Fibroblast of the conjunctiva (primary cell): ENCODE data around the gene SEMA4A.
A peak's percentile ranks its signal among the peaks of the same experiment; 100 is the strongest.
"Not testable (repeated sequence)": the region's sequence is repeated elsewhere in the genome, so short reads cannot be mapped to it uniquely, and the experiment has no call there.

Source experiments
- DNase-seq: peaks from one replicate; pipeline ENCODE4 v3.0.0-alpha.2; 2010; ENCODE audit warnings: low read depth

SEMA4A gene

DNA sequence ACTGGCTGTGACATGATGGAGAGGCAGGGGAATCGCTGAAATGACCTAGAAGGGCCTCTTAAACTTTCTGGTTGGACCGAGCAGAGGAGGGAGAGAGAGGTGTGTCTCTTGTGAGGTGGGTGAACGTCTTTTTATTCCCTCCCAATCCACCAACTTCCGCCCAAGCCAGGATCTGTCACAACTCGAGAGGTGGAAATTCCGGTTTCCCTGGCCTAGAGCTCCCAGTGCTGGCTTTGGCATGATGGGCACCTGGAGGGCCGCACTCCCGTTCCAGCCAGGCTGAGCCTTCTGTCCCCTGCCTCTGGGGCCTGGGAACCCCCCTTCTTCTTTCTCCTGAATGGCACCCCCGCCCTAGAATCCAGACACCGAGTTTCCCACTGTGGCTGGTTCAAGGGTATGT is at the start of gene SEMA4A:
TSS of gene SEMA4A (plus strand) at position 224 of the 400 bp plus-strand sequence. CDS start 994 bp downstream, outside the sequence.
- DNase-seq, result no peak

DNA sequence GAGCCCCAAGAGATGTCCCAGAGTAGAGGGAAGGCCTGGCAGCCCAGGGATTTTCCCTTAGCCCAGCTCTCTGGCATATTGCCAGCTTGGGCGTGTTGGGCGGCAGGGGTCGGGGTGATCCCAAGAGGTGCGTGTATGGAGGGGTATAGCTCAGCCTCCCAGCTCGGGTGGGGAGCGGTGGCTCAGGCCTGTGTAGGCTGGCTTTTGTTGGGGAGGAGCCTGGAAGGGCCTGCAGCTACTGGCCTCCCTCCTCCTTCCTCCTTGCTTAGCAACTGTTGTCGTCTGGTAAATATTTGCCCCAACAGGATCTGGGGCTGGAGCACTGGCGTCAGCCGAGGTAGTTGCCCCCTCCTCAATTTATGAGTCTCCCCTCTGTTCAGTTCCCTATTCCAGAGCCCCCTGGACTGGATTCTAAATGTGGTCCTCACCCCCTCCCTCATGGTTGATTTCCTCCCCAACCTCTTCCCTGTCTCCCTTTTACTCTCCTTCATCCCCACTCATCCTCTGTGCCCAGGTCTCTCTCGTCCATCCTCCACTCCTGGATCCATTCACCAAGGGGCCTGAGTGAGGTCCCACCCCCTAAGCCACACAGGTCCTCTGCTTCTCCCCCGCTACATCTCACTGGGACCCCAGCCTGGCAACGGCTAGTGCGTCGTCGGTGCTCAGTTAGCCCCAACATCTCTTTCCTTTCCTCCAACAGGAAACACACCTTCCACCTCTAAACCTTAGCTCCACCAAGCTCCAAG is 49.1 kb upstream of the SEMA4A start:
- peak; percentile 94 for DNase-seq

DNA sequence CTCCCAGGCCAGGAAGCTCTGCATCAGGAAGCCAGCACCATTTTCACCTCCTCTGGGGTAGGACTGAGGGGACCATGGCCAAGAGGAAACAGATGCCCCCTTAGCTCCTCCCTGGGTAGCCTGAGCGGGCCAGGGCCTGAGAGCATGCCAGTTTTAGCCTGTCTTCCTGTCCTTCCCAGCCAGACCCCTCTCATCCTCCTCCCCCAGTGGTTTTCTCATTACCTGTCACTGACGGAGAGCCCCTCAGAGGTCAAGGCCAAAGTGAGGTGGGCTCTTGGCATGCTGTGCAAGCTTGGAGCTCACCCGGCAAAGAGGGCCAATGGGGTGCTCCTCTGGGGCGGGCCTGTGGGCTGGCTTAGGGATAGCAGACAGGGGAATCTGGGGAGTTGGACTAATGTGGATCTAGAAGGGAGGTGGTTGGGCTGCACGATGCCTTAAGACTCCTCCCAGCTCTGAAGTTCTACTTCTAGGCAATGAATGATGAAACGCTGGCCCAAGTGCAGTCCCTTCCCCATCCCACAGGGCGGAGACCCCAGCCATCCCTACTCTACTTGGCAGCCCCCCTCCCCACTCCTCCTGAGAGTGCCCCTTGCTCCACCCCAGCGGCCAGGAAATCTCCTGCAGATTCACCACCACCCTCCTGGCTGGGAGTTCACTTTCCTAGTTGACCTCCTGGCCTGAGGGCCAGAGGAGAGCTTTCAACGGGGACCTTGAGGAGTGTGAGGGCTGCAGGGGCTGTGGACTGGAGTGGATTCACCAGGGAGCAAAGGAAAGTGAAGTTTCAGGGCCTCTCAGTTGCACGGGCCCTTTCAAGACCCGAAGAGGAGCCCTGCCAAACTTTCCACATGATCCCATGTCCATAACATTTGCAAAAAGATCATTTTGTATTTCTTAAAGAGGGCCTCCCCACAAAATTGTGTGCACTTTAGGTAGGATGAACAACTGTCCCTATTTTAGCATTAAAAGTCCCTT is 48.2 kb upstream of the SEMA4A start:
- peak; percentile 88 for DNase-seq

DNA sequence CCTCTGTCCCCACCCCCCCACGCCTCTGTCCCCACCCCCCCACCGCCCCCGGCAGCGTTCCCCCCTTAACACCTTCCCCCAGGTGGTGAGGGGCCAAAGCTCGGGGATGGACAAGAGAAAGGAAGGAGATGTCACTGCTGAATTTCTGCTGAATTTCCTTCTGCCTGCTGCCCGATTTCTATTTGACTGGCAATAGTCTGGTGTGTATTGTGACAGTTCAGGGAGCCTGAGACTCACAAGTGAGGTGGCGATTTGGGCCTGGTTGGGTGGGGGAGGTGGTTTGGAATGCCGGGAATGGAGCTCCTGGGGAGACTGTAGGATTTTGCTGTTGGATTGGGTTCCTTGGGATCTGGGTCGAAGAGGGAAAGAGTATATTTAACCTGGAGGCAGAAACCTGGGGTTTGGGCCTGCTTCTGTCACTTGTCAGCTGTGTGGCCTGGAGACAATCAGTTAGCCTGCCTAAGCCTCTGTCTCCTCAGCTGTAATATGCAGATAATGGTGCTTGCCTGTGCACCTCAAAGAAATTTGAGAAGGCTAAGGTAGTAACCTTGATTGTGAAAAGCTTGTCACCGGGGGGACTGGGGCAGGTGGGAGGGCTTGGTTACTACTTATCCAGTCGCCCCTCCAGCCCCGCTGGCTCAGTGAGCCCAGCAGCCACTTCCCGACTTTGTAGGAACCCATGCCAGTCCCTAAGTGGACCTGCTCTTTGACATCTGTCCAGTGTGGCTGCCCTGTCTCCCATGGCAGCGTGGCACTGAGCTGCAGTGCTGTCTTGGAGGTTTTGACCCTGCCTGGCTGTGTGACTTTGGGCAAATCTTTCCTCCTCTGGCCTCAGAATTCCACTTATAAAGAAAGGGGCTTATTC is 46.5 kb upstream of the SEMA4A start:
- DNase-seq, result no peak

DNA sequence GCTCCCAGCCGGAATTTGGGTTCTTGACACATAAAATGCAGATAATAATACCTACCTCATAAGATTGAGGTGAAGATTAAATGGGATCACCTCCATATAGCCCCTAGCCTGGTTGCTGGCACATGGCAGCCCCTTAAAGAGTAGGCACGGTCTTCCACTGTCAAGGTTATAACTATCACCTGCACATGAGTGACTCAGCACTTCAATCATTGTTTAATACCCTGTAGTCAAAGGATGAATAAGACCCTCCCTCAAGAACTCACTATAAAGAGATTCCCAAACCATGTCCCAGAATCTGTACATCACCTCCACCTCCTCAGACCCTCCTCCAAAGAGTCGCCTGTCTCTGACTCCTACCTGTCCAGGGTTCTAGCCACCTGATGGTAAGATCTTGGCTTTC is 45.3 kb upstream of the SEMA4A start:
- no peak for DNase-seq

DNA sequence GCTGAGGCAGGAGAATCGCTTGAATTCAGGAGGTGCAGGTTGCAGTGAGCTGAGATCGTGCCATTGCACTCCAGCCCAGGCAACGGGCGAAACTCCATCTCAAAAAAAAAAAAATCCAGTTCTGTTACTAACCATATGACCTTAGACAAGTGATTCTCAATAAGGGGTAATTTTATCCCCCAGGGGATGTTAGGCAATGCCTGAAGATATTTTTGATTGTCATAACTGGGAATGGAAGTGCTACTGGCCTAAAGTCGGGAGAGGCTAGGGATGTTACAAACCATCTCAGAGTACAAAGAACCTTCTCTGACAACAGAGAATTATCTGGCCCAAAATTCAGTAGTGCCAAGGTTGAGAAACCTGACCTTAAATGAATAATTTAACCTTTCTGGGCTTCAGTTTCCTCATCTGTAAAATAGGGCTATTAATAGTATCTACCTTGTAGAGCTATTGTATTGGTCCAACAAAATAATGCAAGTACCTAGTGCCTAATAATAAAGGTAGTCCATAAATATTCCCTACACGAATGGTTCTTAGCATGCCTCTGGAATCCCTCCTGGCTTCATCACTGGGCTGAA is 44.6 kb upstream of the SEMA4A start:
- no peak for DNase-seq

DNA sequence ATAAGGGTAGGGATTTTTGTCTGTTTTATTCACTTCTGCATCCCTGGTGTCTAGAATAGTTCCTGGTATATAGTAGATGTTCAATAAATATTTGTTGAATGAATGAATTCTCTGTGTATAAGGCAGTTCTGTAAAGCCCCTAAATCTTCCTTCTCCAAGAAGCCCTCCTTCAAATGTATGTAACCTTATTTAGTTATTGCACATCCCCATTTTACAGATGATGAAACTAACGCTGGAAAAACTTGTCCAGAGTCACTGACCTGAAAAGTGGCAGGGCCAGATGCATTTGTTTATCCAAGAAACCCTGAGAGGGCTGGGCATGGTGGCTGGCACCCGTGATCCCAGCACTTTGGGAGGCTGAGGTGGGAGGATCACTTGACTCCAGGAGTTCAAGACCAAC is 43.1 kb upstream of the SEMA4A start:
- no peak for DNase-seq

DNA sequence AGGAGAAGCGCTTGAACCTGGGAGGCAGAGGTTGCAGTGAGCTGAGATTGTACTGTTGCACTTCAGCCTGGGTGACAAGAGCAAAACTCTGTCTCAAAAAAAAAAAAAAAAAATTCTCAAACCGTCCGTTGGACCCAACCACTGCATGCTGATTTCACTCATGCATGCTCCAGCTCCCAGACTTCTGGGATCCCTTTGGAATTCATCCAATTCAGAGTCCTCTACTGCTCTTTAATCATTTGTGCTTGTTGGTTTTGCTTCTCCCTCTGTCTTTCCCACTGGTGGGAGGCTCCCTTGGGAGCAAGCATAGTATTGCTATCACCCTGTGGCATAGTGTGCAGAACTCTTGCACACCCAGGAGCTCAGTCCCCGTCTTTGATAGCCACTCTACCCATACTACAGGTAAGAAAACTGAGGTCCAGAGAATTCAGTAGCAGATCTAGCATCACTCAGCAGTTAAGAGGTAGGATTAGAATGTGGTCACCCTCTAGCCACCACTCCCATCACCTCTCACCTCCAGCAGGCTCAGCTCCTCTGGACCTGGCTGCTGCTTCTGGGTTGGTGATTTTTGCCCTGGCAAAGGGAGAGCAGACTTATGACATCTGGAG is 41.9 kb upstream of the SEMA4A start:
- DNase-seq, result no peak

DNA sequence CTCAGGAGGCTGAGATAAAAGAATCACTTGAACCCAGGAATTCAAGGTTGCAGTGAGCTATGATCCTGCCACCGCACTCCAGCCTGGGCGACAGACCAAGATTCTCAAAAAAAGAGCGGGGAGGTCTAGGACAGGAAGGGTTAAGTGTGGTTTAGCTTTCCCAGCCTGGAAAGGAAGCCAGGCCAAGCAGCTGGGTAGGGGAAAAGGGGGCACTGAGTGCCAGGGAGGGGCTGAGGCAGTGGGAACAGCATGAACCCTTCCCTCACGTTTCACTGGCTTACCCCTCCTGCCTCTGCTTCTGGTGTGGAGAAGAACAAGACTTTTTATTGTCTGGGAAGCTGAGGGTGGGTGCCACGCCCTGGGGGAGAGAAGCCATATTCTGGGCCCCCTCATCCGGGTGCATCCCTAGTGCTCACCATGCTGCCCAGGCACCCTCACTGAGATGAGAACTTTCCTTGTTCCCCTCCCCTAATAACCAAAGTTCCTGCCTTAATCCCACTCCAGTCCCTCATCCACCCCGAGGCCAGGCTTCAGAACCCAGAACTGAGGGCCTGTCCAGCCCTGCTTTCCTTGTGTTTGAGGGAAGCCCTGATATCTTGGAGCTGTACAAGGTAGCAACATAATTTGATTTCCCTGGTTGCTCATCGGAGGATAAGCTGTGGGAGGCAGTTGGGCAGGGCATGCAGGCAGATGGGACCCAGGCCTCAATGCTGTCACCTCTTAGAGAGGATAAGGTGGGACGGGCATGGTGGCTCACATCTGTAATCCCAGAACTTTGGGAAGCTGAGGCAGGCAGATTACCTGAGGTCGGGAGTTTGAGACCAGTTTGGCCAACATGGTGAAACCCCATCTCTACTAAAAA is 40.9 kb upstream of the SEMA4A start:
- DNase-seq, result no peak

DNA sequence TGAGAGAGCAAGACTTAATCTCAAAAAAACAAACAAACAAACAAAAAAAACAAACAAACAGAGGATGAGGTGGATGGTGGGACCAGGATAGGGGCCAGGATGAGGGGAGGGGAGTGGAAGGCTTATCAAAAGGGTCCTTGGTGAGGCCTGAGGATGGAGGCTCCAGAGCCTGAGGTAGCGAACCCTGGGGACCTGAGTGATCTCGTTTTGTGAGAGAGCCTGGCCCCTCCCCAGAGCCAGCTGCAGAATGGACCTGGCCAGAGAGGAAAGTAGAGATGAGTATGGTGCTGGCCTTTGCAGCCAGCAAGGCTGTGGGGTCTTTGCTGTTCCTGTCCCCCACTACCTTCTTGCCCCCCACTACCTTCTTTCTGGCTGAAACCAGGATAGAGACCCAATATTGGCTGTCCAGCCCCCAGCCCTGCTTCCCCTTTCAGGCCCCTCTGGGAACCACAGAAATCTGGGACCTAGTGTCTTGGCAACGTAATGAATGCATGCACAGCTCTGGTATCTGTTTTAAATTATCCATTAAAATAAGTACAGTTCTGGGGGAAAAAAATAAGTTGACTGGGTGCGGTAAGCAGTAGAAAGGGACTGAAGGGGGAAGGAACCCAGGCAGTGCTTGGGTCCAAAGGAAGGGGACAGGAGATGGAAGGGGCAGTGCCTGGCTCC is 40.0 kb upstream of the SEMA4A start:
- DNase-seq, result no peak

DNA sequence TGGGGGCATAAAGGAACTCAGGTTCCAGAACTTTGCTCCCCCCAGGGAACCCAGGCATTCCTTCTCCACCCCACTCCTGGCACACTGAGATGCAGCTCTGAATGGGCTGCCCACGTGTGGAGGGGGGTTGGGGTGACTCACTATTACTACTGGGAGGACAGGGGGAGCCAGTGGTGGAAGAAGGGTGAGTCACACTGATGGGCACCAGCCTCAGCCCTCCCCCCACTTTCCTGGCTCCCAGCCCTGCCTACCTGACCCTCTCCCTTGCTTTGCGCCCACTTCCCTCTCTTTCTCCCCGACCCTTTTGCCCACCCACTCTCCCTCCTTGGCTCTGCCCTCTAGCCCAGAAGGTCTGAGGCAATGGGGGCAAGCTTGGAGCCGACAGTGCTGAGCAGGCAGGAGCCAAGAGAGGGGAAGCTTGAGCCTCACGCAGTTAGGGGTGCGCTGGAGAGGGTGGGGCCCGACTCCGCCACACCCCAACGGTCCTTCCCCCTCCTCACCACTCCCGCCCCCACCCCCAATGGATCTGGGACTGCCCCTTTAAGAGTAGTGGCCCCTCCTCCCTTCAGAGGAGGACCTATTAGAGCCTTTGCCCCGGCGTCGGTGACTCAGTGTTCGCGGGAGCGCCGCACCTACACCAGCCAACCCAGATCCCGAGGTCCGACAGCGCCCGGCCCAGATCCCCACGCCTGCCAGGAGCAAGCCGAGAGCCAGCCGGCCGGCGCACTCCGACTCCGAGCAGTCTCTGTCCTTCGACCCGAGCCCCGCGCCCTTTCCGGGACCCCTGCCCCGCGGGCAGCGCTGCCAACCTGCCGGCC is 39.1 kb upstream of the SEMA4A start, which contains the start of gene LMNA:
TSS of gene LMNA (plus strand) at position 611 of the 818 bp plus-strand sequence. CDS start 208 bp downstream, outside the sequence.
- DNase-seq, result peak; percentile 98

DNA sequence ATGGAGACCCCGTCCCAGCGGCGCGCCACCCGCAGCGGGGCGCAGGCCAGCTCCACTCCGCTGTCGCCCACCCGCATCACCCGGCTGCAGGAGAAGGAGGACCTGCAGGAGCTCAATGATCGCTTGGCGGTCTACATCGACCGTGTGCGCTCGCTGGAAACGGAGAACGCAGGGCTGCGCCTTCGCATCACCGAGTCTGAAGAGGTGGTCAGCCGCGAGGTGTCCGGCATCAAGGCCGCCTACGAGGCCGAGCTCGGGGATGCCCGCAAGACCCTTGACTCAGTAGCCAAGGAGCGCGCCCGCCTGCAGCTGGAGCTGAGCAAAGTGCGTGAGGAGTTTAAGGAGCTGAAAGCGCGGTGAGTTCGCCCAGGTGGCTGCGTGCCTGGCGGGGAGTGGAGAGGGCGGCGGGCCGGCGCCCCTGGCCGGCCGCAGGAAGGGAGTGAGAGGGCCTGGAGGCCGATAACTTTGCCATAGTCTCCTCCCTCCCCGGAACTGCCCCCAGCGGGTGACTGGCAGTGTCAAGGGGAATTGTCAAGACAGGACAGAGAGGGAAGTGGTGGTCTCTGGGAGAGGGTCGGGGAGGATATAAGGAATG is 38.4 kb upstream of the SEMA4A start:
- no peak for DNase-seq

DNA sequence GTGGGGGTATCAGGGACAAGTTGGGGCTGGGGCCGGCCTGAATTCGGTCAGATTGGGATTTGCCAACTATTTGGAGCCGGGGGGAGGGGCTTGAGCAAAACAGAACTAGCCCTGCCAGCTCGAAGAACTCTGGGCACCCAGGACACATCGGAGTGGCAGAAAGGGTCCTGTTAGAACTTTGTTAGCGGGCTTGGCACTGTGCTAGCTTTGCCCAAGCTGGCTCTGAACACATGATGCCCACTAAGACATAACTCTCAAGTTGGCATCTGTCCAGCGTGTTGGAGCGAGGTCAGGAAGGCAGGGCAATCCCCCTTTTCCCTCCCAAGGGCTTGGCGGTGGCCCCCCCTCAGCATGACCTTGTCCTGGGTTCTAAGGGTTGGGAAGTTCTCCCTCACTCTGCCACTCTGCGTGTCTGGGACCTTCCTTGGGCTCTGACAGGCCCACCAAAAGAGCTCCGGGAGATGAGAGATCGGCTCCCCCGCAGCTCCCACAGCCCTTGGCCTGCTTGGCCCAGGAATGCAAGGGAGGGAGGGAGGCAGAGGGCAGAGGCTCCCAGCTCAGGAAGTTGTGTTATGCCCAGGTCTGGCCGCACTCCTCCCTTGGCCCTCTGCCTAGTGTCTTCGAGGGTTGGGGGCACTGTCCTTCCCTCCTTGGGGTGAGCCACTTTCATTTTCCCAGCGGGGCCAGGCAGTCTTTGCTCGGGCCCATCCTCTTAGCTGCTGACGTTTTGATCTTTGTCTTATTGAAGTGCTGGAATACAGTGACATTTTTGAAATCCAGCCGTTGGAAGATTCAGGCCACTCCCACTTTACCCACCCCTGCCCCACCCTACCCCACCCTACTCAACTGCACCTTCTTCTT is 37.6 kb upstream of the SEMA4A start:
- no peak for DNase-seq

DNA sequence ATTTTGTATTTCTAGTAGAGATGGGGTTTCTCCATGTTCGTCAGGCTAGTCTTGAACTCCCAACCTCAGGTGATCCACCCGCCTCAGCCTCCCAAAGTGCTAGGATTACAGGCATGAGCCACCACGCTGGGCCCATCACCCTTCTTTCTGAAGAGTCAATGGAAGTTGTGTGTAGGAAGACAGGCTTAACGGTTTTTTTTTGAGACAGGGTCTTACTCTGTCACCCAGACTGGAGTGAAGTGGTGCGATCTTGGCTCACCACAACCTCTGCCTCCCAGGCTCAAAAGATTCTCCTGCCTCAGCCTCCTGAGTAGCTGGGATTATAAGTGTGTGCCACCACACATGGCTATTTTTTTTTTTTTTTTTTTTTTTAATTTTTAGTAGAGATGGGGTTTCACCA is 36.7 kb upstream of the SEMA4A start:
- not testable (repeated sequence) for DNase-seq

DNA sequence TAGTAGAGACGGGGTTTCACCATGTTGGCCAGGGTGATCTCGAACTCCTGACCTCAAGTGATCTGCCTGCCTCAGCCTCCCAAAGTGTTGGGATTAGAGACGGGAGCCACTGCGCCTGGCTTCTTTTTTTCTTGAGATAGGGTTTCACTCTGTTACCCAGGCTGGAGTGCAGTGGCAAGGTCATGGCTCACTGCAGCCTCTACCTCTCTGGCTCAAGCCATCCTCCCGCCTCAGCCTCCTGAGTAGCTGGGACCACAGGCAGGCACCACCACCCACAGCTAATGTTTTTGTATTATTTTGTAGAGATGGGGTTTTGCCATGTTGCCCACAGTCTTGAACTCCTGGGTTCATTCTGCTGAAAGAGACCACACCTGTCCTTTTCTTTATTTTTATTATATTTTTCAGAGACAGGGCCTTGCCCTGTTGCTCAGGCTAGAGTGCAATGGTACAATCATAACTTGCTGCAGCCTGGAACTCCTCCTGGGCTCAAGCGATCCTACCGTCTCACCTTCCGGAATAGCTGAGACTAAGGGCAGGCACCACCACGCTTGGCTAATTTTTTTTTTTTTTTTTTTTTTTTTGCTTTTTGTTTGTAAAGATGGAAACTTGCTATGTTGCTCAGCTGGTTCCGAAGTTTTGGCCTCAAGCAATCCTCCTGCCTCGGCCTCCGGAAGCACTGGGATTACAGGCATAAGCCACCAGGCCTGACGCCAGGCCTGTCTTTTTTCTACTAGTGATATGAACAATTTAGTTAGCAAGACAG is 35.8 kb upstream of the SEMA4A start:
- no peak for DNase-seq

DNA sequence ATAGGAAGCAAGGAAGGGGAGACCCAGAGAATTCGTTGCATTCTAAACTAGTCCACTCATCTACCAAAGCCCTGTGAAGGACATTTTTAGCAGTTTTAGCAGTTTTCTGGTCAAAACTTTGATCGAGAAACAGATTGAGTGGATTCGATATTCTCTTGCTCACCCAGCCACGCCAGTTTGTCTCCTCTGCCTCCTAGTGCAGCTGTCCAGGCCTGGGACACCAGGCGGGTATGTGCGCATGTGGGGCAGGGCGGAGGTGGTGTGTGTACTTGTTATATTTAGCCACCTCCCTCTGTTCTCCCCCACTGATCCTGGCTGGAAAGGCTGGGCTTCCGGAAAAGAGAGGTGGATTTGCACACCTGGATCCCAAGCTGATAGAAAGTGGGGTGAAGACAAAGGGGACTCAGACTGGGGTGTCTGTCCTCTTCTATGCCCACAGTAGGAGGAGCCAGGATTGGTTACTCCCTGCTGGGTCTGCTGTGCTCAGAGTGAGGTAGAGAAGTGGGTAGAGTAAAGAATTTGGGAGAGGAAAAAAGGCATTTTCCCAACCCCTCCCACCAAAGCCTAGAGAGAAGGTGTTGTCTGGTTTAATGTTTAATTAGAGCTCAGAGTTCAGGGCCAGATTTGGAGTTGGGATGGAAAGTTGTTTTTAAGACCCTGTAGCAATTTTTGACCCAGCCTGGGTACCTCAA is 35.1 kb upstream of the SEMA4A start:
- DNase-seq, result no peak
